B cell (primary cell): Measurements from ENCODE around the gene ACOXL. TPM values are rescaled to one million over a fixed set of nuclear protein-coding genes. Genes with fewer than 3 reads are reported as not detected.

ENCODE experiments used
- ATAC-seq: fragments of 200-7000 bp; cut with Tn5 transposase; one replicate; pipeline ENCODE4 v1.10.0; 2021; ENCODE audit warnings: low read depth, mild to moderate bottlenecking, moderate number of reproducible peaks, moderate library complexity
- CTCF ChIA-PET: fragments of 350-600 bp; sonication (Branson Sonifier 250); formaldehyde crosslinking; loops from one replicate; lab custom pipeline; 2021; ENCODE audit warnings: antibody characterized with exemption, inconsistent platforms; lab: Charles Lee
- POLR2A ChIA-PET: fragments of 350-600 bp; sonication (Branson Sonifier 250); formaldehyde crosslinking; loops from one replicate; lab custom pipeline; 2021; ENCODE audit warnings: antibody characterized with exemption; lab: Charles Lee
- DNase-seq: peaks from one replicate; pipeline ENCODE4 v3.0.0; 2013
- H2AFZ ChIP-seq: 2 replicates; pipeline ENCODE4 v1.6.1; 2012; ENCODE audit warnings: mild to moderate bottlenecking, low read depth, low read length; ENCODE audit not compliant: insufficient read depth, poor library complexity, severe bottlenecking
- H3K27ac ChIP-seq, 2 donors: 1 replicate in 1 of 2; 2 replicates in 1 of 2; pipeline ENCODE4 v1.5.1; 2012 to 2013; ENCODE audit warnings: low read length in 2 of 2, mild to moderate bottlenecking in 2 of 2, moderate library complexity in 1 of 2
- H3K27me3 ChIP-seq, 4 experiments: fragments of 200-600 bp in 1 of 4; sonication (generic) in 1 of 4; replicated peaks in 1 of 4; 1 replicate in 2 of 4; 2 replicates in 2 of 4; pipeline versions ENCODE4 v1.6.1 to v1.7.0; 2013 to 2016; ENCODE audit warnings: low read length in 3 of 4, mild to moderate bottlenecking in 2 of 4, mixed read lengths in 1 of 4, moderate library complexity in 1 of 4; ENCODE audit not compliant: insufficient read depth in 4 of 4, control insufficient read depth in 3 of 4; ENCODE audit errors: control extremely low read depth in 1 of 4
- H3K36me3 ChIP-seq, 2 experiments: replicated peaks in 1 of 2; 1 replicate in 1 of 2; 2 replicates in 1 of 2; pipeline versions ENCODE4 v1.6.1 to v1.7.1; 2013; ENCODE audit warnings: low read length in 1 of 2; ENCODE audit not compliant: insufficient read depth in 2 of 2, control insufficient read depth in 1 of 2; ENCODE audit errors: control extremely low read depth in 1 of 2, extremely low read depth in 1 of 2
- H3K4me1 ChIP-seq, 2 donors: fragments of 200-600 bp in 1 of 2; sonication (generic) in 1 of 2; 1 replicate in 1 of 2; 2 replicates in 1 of 2; pipeline versions ENCODE4 v1.5.1 to v1.6.1; 2013 to 2017; ENCODE audit warnings: low read length in 2 of 2; ENCODE audit not compliant: control insufficient read depth in 2 of 2, insufficient read depth in 2 of 2
- H3K4me2 ChIP-seq: replicated peaks from 2 replicates; pipeline ENCODE3; 2012; ENCODE audit warnings: mild to moderate bottlenecking, low read depth, low read length; ENCODE audit not compliant: poor library complexity, severe bottlenecking
- H3K4me3 ChIP-seq, 5 experiments: fragments of 200-600 bp in 1 of 5; sonication (generic) in 1 of 5; 1 replicate in 3 of 5; 2 replicates in 2 of 5; pipeline versions ENCODE4 v1.5.1 to v1.7.0; 2011 to 2016; ENCODE audit warnings: low read length in 4 of 5, mild to moderate bottlenecking in 4 of 5, low read depth in 2 of 5, control low read depth in 1 of 5, moderate library complexity in 1 of 5; ENCODE audit not compliant: insufficient read depth in 1 of 5; ENCODE audit errors: control extremely low read depth in 1 of 5, extremely low read depth in 1 of 5
- H3K79me2 ChIP-seq: fragments of 200-600 bp; sonication (generic); one replicate; pipeline ENCODE4 v1.6.0; 2016; ENCODE audit warnings: low read length; ENCODE audit not compliant: control insufficient read depth, insufficient read depth
- H3K9ac ChIP-seq: fragments of 200-600 bp; sonication (generic); 2 replicates; pipeline ENCODE4 v1.6.1; 2017; ENCODE audit warnings: mild to moderate bottlenecking, low read length, moderate library complexity
- H3K9me3 ChIP-seq, 3 donors: one replicate each; pipeline versions ENCODE4 v1.6.1 to v1.7.1; 2013; ENCODE audit warnings: low read length in 2 of 3; ENCODE audit not compliant: control insufficient read depth in 2 of 3, insufficient read depth in 1 of 3; ENCODE audit errors: control extremely low read depth in 1 of 3
- H4K20me1 ChIP-seq: 2 replicates; pipeline ENCODE4 v1.6.0; 2012; ENCODE audit warnings: mild to moderate bottlenecking, low read length; ENCODE audit not compliant: insufficient read depth, control insufficient read depth, poor library complexity, severe bottlenecking
- H3K27ac Mint-ChIP-seq: one replicate; pipeline ENCODE4 v1.8.0; 2021; ENCODE audit warnings: mixed read lengths
- H3K27me3 Mint-ChIP-seq: one replicate; pipeline ENCODE4 v1.8.0; 2021; ENCODE audit warnings: mixed read lengths
- H3K4me1 Mint-ChIP-seq: one replicate; pipeline ENCODE4 v1.8.0; 2021; ENCODE audit warnings: mixed read lengths
- H3K4me3 Mint-ChIP-seq: one replicate; pipeline ENCODE4 v1.8.0; 2021; ENCODE audit warnings: mixed read lengths
- H3K9me3 Mint-ChIP-seq: one replicate; pipeline ENCODE4 v1.8.0; 2022; ENCODE audit warnings: mixed read lengths; ENCODE audit not compliant: insufficient read depth
- EZH2 ChIP-seq: IDR thresholded peaks from 2 replicates; pipeline ENCODE4 v1.6.1; 2012; ENCODE audit warnings: borderline replicate concordance, low read depth, mild to moderate bottlenecking, moderate library complexity, low read length; ENCODE audit not compliant: insufficient read depth, poor library complexity, severe bottlenecking
- WGBS: methylation state at CpG from one replicate; pipeline ENCODE4 v1.1.5; 2013; ENCODE audit warnings: missing lambda C conversion rate; ENCODE audit not compliant: insufficient coverage; 5-methylcytosine and 5-hydroxymethylcytosine counted together
- intact Hi-C: fragments of 100-400 bp; cut with micrococcal nuclease; formaldehyde crosslinking; loops from one replicate; pipeline ENCODE4 v1.10.0; 2022
- polyA minus RNA-seq: library from RNA; depleted of rRNA, polyadenylated mRNA; stranded (reverse); fragments of >200 nt; gene quantifications from 2 replicates; pipeline ENCODE4 v1.2.3, GENCODE V29; 2012
- polyA plus RNA-seq: library from polyadenylated mRNA; depleted of rRNA; stranded (reverse); fragments of >200 nt; gene quantifications from 2 replicates; pipeline ENCODE4 v1.2.3, GENCODE V29; 2012
- total RNA-seq, 2 donors: library from RNA; stranded (reverse); fragments of 120-200 nt in 1 of 2; gene quantifications; 1 replicate in 1 of 2; 2 replicates in 1 of 2; pipeline versions ENCODE4 v1.2.3 to v1.2.4, GENCODE V29; 2013 to 2022
- TF ChIP-seq, protein P1 (sequence below): fragments of 200-600 bp; IDR thresholded peaks from one replicate; pipeline ENCODE4 v1.8.0; 2022; ENCODE audit warnings: antibody characterized with exemption, mild to moderate bottlenecking

The ACOXL gene
- total RNA-seq (not detected in 2 replicates), polyA plus RNA-seq (0.06 and 0.09 TPM in 2 replicates), polyA minus RNA-seq (0.29 TPM in 1 of 2 replicates, not detected in the other)
- total RNA-seq (2013): 0.14 TPM

DNA sequence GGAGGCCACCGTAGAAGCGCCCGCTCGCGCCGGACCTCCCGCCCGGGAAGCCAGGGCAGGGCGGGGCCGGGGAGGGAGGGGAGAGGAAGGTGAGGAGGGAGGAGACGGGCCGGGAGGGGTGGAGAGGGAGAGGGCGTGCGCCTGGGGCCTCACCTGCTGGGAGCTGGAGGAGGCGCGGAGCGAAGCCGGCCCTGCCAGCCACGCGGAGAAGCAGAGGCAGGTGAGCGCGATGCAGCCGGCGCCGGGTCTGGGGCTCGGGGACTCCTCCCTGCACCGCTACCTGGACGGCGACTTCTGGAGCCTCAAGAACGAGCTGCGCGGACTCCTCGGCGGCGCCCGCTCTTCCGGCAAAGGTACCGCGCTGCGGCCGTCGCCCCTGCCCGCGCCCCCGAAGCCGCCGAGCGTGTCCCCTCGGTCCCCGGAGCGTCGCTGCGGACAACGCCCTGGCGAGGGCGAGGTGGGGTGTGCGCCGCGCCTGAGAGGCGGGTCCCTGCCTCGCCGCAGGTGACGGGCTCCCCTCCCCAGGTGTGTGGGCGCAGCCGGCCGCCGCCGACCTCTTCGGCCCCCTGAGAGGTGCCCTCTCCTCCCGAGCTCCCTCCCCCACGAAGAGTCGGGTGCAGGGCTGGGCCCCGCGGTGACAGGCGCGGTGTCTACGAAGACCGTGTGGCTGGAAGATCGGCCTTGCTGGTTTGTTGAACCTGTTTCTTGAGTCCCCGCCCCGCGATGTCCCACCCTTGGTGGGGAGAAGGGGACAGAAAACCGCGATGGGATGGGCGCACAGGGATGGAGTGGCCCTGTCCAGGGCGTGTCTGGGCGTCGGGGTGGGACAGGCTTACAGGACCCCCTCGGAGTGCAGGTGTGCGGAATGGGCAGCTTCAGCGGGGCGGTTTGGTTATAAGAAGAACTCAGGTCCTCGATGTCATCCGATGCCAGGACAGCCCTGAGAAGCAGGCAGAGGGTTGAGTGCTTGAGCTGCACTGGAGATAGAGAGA, at the start of gene ACOXL:
Gene ACOXL, plus strand, starts transcription at position 152 of the 992 bp plus-strand sequence. CDS start 35,817 bp downstream, outside the sequence.
- ATAC-seq: no peak
- H3K4me3 Mint-ChIP-seq: peak within 1 kb of the TSS; percentile 76
- 5% methylated on average over 94 of the region's 94 CpGs for WGBS
- no peaks in the 10 kb centered on the region for H4K20me1 ChIP-seq
- no peak within 1 kb of the TSS for H3K27ac ChIP-seq
- no peak within 1 kb of the TSS for H3K27ac Mint-ChIP-seq
- H3K4me2 ChIP-seq: peak within 1 kb of the TSS; percentile 75
- peak within 1 kb of the TSS in 3 of 5 experiments; percentile 33 to 44 (median 35) for H3K4me3 ChIP-seq
- H3K4me1 Mint-ChIP-seq: peaks cover 25% of the 10 kb centered on the region
- peaks cover 67% of the 10 kb centered on the region for H3K27me3 Mint-ChIP-seq
- no peaks in the 10 kb centered on the region for H3K9me3 Mint-ChIP-seq
- H3K27me3 ChIP-seq: peaks cover 0 to 50% (median 35%) of the 10 kb centered on the region in 4 experiments
- ChIA-PET CTCF (no interaction called here), POLR2A (no interaction called here)
- H3K4me1 ChIP-seq: peaks cover 8 to 23% of the 10 kb centered on the region in 2 donors
- intact Hi-C loops: no loop called here
- no peaks in the 10 kb centered on the region for H3K36me3 ChIP-seq
- DNase-seq: peak; percentile 44
- H3K9me3 ChIP-seq: peaks cover 0 to 6% (median 0%) of the 10 kb centered on the region in 3 donors
- TF ChIP-seq EZH2: peak; percentile 58
- TF ChIP-seq, protein P1, sequence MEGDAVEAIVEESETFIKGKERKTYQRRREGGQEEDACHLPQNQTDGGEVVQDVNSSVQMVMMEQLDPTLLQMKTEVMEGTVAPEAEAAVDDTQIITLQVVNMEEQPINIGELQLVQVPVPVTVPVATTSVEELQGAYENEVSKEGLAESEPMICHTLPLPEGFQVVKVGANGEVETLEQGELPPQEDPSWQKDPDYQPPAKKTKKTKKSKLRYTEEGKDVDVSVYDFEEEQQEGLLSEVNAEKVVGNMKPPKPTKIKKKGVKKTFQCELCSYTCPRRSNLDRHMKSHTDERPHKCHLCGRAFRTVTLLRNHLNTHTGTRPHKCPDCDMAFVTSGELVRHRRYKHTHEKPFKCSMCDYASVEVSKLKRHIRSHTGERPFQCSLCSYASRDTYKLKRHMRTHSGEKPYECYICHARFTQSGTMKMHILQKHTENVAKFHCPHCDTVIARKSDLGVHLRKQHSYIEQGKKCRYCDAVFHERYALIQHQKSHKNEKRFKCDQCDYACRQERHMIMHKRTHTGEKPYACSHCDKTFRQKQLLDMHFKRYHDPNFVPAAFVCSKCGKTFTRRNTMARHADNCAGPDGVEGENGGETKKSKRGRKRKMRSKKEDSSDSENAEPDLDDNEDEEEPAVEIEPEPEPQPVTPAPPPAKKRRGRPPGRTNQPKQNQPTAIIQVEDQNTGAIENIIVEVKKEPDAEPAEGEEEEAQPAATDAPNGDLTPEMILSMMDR: no peak
- peak within 1 kb of the TSS; percentile 47 for H3K9ac ChIP-seq
- H2AFZ ChIP-seq: peak within 1 kb of the TSS; percentile 68
- H3K79me2 ChIP-seq: no peaks in the 10 kb centered on the region

DNA sequence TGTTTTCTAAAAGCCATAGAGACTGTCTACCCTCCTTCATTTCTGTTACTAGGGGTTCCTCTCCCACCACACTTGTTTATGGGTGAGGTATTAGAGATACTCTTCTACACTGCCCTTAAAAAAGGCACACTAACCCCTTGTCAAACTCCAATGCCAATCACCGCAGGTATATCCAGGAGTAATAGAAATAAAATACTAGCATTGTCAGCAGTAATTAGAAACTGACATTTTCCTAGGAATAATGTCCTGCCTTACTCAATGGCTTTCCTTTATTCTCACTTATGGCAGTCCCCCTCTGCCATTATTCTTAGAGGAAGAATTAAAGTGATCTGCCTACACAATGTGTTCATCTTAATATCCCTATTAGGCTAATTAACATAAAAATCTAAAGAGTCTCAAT, 49.5 kb upstream of the ACOXL start:
- H3K4me1 Mint-ChIP-seq: peaks cover 14% of the 10 kb centered on the region
- peaks cover 7% of the 10 kb centered on the region for H3K27me3 Mint-ChIP-seq
- Histone ChIP-seq H3K4me1 (peaks cover 10 to 11% of the 10 kb centered on the region in 2 donors), H3K9ac (no peak overlapping the region), H2AFZ (no peak overlapping the region), H3K79me2 (no peaks in the 10 kb centered on the region), H3K4me2 (no peak overlapping the region), H3K36me3 (no peaks in the 10 kb centered on the region), H3K9me3 (peaks cover 2 to 14% (median 7%) of the 10 kb centered on the region in 3 donors), H3K4me3 (no peak overlapping the region), H3K27me3 (no peaks in the 10 kb centered on the region), H3K27ac (no peak overlapping the region), H4K20me1 (no peaks in the 10 kb centered on the region)
- no peak overlapping the region for H3K4me3 Mint-ChIP-seq
- no CpG with 5 or more reads among the region's 1 CpG for WGBS
- intact Hi-C loops: no loop called here
- POLR2A ChIA-PET: no interaction called here
- H3K9me3 Mint-ChIP-seq: no peaks in the 10 kb centered on the region
- CTCF ChIA-PET: no interaction called here
- TF ChIP-seq, protein P1: no peak
- no peak for TF ChIP-seq EZH2
- no peak for ATAC-seq
- no peak for DNase-seq
- H3K27ac Mint-ChIP-seq: no peak overlapping the region
